MM.1S (cell line): ENCODE measurements around the gene PTPRD.
"Not testable (repeated sequence)": the region's sequence is repeated elsewhere in the genome, so short reads cannot be mapped to it uniquely, and the experiment has no call there.

Experiments
- DNase-seq: peaks from one replicate; pipeline ENCODE4 v3.0.0-alpha.2; 2015
- H2AFZ ChIP-seq: fragments of 300-600 bp; sonication (generic); 2 replicates; pipeline ENCODE4 v1.6.0; 2016; ENCODE audit warnings: antibody characterized with exemption, low read length
- H3F3A ChIP-seq: fragments of 300-600 bp; sonication (generic); 2 replicates; pipeline ENCODE4 v1.6.1; 2016; ENCODE audit warnings: mild to moderate bottlenecking, antibody characterized with exemption, low read length, moderate library complexity, mixed read lengths; ENCODE audit not compliant: insufficient read depth
- H3K27ac ChIP-seq: fragments of 300-600 bp; sonication (generic); 2 replicates; pipeline ENCODE4 v1.5.1; 2016; ENCODE audit warnings: mild to moderate bottlenecking, low read length
- H3K27me3 ChIP-seq: fragments of 300-600 bp; sonication (generic); replicated peaks from 2 replicates; pipeline ENCODE4 v1.6.0; 2016; ENCODE audit warnings: low read length; ENCODE audit not compliant: insufficient read depth
- H3K36me3 ChIP-seq: fragments of 300-600 bp; sonication (generic); replicated peaks from 2 replicates; pipeline ENCODE4 v1.6.1; 2016; ENCODE audit warnings: mild to moderate bottlenecking, low read length, mixed read lengths; ENCODE audit not compliant: insufficient read depth
- H3K4me1 ChIP-seq: fragments of 300-600 bp; sonication (generic); 2 replicates; pipeline ENCODE4 v1.6.1; 2016; ENCODE audit warnings: low read length, mixed read lengths
- H3K4me2 ChIP-seq: fragments of 300-600 bp; sonication (generic); 2 replicates; pipeline ENCODE4 v1.6.0; 2016; ENCODE audit warnings: low read depth, low read length
- H3K4me3 ChIP-seq: fragments of 300-600 bp; sonication (generic); 2 replicates; pipeline ENCODE4 v1.5.1; 2016; ENCODE audit warnings: low read length, mixed read lengths
- H3K79me2 ChIP-seq: fragments of 300-600 bp; sonication (generic); 2 replicates; pipeline ENCODE4 v1.6.1; 2016; ENCODE audit warnings: mixed run types, low read length, mixed read lengths
- H3K9ac ChIP-seq: fragments of 300-600 bp; sonication (generic); 2 replicates; pipeline ENCODE4 v1.6.1; 2016; ENCODE audit warnings: low read length, mixed read lengths
- H3K9me2 ChIP-seq: fragments of 300-600 bp; sonication (generic); replicated peaks from 2 replicates; pipeline ENCODE4 v1.6.1; 2016; ENCODE audit warnings: mild to moderate bottlenecking, low read length, mixed read lengths; ENCODE audit not compliant: insufficient read depth
- H3K9me3 ChIP-seq: fragments of 300-600 bp; sonication (generic); replicated peaks from 2 replicates; pipeline ENCODE4 v1.6.1; 2016; ENCODE audit warnings: mild to moderate bottlenecking, low read length, mixed read lengths; ENCODE audit not compliant: insufficient read depth
- H4K20me1 ChIP-seq: fragments of 300-600 bp; sonication (generic); 2 replicates; pipeline ENCODE4 v1.6.1; 2016; ENCODE audit warnings: mild to moderate bottlenecking, low read length, moderate library complexity, mixed read lengths; ENCODE audit not compliant: insufficient read depth
- EZH2 ChIP-seq: fragments of 300-600 bp; sonication (generic); optimal IDR thresholded peaks from 2 replicates; pipeline ENCODE3; 2017; ENCODE audit warnings: low read depth, mild to moderate bottlenecking, antibody characterized with exemption, low read length, mixed read lengths
- EZH2phosphoT487 ChIP-seq: fragments of 300-600 bp; sonication (generic); IDR thresholded peaks from 2 replicates; pipeline ENCODE4 v1.6.1; 2018; ENCODE audit warnings: antibody characterized with exemption, low read length
- TF ChIP-seq, protein P1 (sequence below): fragments of 300-600 bp; sonication (generic); IDR thresholded peaks from 2 replicates; pipeline ENCODE4 v1.5.1; 2016; ENCODE audit warnings: antibody characterized with exemption, low read length, mixed read lengths

Gene PTPRD

DNA sequence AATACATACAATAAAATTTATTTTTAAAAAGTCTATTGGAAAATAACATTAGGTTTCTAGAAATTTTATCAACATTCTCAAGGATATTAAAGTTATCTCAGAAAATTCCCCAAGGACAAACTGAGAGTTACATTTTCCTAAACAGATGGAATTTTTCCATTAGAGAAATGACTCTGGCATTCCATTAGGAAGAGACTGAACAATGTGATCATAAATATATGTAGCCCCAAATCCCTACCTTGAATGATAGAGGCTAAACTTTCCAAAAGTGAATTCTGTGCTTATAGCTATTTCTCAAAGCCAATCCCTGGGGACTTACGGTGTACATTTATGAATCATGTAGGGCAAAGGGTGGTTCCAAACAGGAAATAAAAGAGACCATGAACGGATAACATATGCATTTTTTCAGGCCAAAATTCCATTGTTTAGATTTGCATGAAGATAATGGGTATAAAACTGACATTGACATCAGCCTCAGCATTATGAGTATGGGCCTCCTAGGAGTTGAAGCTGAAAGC lies 1632.2 kb downstream of the PTPRD start:
- H3K27me3 ChIP-seq: no peaks in the 10 kb centered on the region
- no peak for DNase-seq

DNA sequence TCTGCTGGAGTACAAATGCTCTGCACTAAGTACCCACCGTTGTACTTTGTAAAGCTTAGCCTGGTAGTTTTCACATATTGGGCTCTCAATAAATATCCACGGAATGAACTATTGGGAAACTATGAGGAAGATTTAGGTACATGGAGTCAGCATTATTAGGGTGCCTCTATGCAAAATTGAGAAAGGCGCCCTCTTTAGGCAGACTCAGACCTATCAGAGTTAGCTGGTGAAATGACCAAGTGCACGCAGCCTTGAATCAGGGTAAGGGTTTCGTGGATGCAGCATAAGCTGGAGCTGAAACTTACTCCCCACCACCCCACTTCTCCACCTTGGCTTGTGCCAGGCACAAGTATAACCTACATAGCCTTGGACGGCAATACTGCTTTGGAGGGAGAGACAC lies 1634.5 kb downstream of the PTPRD start:
- Histone ChIP-seq H2AFZ (no peak overlapping the region), H3K79me2 (no peaks in the 10 kb centered on the region), H3K36me3 (no peaks in the 10 kb centered on the region), H3K4me2 (no peak overlapping the region), H3F3A (no peaks in the 10 kb centered on the region), H3K9me3 (no peaks in the 10 kb centered on the region), H3K4me1 (no peaks in the 10 kb centered on the region), H3K9me2 (no peaks in the 10 kb centered on the region), H3K27ac (no peak overlapping the region), H3K27me3 (no peaks in the 10 kb centered on the region), H3K9ac (no peak overlapping the region), H4K20me1 (no peaks in the 10 kb centered on the region), H3K4me3 (no peak overlapping the region)
- DNase-seq: no peak
- TF ChIP-seq, protein P1, sequence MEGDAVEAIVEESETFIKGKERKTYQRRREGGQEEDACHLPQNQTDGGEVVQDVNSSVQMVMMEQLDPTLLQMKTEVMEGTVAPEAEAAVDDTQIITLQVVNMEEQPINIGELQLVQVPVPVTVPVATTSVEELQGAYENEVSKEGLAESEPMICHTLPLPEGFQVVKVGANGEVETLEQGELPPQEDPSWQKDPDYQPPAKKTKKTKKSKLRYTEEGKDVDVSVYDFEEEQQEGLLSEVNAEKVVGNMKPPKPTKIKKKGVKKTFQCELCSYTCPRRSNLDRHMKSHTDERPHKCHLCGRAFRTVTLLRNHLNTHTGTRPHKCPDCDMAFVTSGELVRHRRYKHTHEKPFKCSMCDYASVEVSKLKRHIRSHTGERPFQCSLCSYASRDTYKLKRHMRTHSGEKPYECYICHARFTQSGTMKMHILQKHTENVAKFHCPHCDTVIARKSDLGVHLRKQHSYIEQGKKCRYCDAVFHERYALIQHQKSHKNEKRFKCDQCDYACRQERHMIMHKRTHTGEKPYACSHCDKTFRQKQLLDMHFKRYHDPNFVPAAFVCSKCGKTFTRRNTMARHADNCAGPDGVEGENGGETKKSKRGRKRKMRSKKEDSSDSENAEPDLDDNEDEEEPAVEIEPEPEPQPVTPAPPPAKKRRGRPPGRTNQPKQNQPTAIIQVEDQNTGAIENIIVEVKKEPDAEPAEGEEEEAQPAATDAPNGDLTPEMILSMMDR: no peak
- no peak for TF ChIP-seq EZH2
- TF ChIP-seq EZH2phosphoT487: no peak

More for the DNA sequence above, 1632.2 kb downstream of the PTPRD start:
- Histone ChIP-seq H3K79me2 (no peaks in the 10 kb centered on the region), H3K27ac (no peak overlapping the region), H3K9me3 (no peaks in the 10 kb centered on the region), H3K4me2 (no peak overlapping the region), H4K20me1 (no peaks in the 10 kb centered on the region), H3K4me1 (no peaks in the 10 kb centered on the region), H3K9ac (no peak overlapping the region), H3K4me3 (no peak overlapping the region), H2AFZ (no peak overlapping the region), H3F3A (no peaks in the 10 kb centered on the region), H3K9me2 (no peaks in the 10 kb centered on the region), H3K36me3 (no peaks in the 10 kb centered on the region)
- TF ChIP-seq, protein P1: no peak
- TF ChIP-seq EZH2: no peak

GRCh38 chr9:8968350-8968749 lies 1644.5 kb downstream of the PTPRD start:
- not testable (repeated sequence) for H4K20me1 ChIP-seq, H3F3A ChIP-seq, H3K9me3 ChIP-seq, H3K27me3 ChIP-seq, H3K27ac ChIP-seq, H3K4me1 ChIP-seq, H3K36me3 ChIP-seq, H3K9ac ChIP-seq, H2AFZ ChIP-seq, H3K4me2 ChIP-seq, H3K9me2 ChIP-seq, H3K4me3 ChIP-seq, H3K79me2 ChIP-seq
- peak; percentile 31 for DNase-seq

GRCh38 chr9:8963885-8964284 lies 1648.9 kb downstream of the PTPRD start:
- no peak overlapping the region for H3K4me2 ChIP-seq
- no peak overlapping the region for H3K9ac ChIP-seq
- no peaks in the 10 kb centered on the region for H4K20me1 ChIP-seq
- H3K36me3 ChIP-seq: no peaks in the 10 kb centered on the region
- no peak overlapping the region for H3K4me3 ChIP-seq
- no peak for DNase-seq
- no peaks in the 10 kb centered on the region for H3K9me3 ChIP-seq
- no peaks in the 10 kb centered on the region for H3K27me3 ChIP-seq
- no peak overlapping the region for H2AFZ ChIP-seq
- no peak for TF ChIP-seq EZH2
- TF ChIP-seq, protein P1: no peak
- TF ChIP-seq EZH2phosphoT487: no peak
- H3K9me2 ChIP-seq: no peaks in the 10 kb centered on the region
- no peak overlapping the region for H3K27ac ChIP-seq
- H3K79me2 ChIP-seq: no peaks in the 10 kb centered on the region
- H3K4me1 ChIP-seq: 0 out of 2 replicates have a peak, but pooled peaks cover 4% of the 10 kb centered on the region
- H3F3A ChIP-seq: no peaks in the 10 kb centered on the region
